Vagina (tissue), 2 donors: ENCODE results near the gene TEX13A.

Experiments
- CTCF ChIP-seq, 3 experiments: fragments of 450-650 bp in 2 of 3; fragments of 200-600 bp in 1 of 3; sonication (generic) in 1 of 3; IDR thresholded peaks; one replicate each; pipeline ENCODE4 v1.5.1; 2017 to 2019; ENCODE audit warnings: antibody characterized with exemption in 3 of 3, mild to moderate bottlenecking in 2 of 3, moderate library complexity in 2 of 3
- POLR2A ChIP-seq, 2 donors: fragments of 450-650 bp; IDR thresholded peaks; one replicate each; pipeline ENCODE4 v1.6.1; 2017; ENCODE audit warnings: antibody characterized with exemption in 2 of 2, mild to moderate bottlenecking in 2 of 2, moderate library complexity in 2 of 2
- POLR2AphosphoS5 ChIP-seq, 2 donors: sonication (generic); formaldehyde crosslinking; IDR thresholded peaks; one replicate each; pipeline ENCODE4 v1.9.0; 2017; ENCODE audit warnings: antibody characterized with exemption in 2 of 2, mild to moderate bottlenecking in 2 of 2, low read depth in 1 of 2; ENCODE audit not compliant: insufficient read depth in 1 of 2

GRCh38 chrX:105189093-105189492 lies 31.4 kb downstream of the TEX13A start:
- TF ChIP-seq CTCF (IDR thresholded peaks at IDR 0.05), result no peak
- TF ChIP-seq POLR2AphosphoS5 (IDR thresholded peaks at IDR 0.05; ENCODE audit: insufficient read depth in 1 of 2, low read depth in 1 of 2), result no peak
- TF ChIP-seq POLR2A (IDR thresholded peaks at IDR 0.05), result no peak
